LNCAP (cell line): ENCODE measurements around the gene CTSD.

Experiments used
- CTCF ChIP-seq: fragments of 450-650 bp; IDR thresholded peaks from 2 replicates; pipeline ENCODE4 v1.5.1; 2017; ENCODE audit warnings: mild to moderate bottlenecking

Gene CTSD

GRCh38 chr11:1797391-1798125 lies 33.8 kb upstream of the CTSD start:
- no peak for TF ChIP-seq CTCF

- TF ChIP-seq CTCF = no peak
Measured at GRCh38 chr11:1796413-1797011, 32.8 kb upstream of the CTSD start.

- TF ChIP-seq CTCF = no peak
Measured at GRCh38 chr11:1793081-1793480, 29.4 kb upstream of the CTSD start.

- TF ChIP-seq CTCF = no peak
Measured at GRCh38 chr11:1792461-1792860, 28.7 kb upstream of the CTSD start.

GRCh38 chr11:1791912-1792311 lies 28.2 kb upstream of the CTSD start:
- TF ChIP-seq CTCF = no peak

- TF ChIP-seq CTCF = no peak
Measured at GRCh38 chr11:1786466-1786865, 22.7 kb upstream of the CTSD start.

GRCh38 chr11:1785749-1786413 lies 22.2 kb upstream of the CTSD start:
- TF ChIP-seq CTCF = no peak
